HG03469 (cell line): ENCODE measurements around the gene LDB2.

Experiments
- ATAC-seq: cut with Tn5 transposase; IDR thresholded peaks from one replicate; pipeline ENCODE4 v1.9.1; 2021; ENCODE audit warnings: mild to moderate bottlenecking, moderate library complexity, moderate number of reproducible peaks; ENCODE audit not compliant: unreplicated experiment

The LDB2 gene

DNA sequence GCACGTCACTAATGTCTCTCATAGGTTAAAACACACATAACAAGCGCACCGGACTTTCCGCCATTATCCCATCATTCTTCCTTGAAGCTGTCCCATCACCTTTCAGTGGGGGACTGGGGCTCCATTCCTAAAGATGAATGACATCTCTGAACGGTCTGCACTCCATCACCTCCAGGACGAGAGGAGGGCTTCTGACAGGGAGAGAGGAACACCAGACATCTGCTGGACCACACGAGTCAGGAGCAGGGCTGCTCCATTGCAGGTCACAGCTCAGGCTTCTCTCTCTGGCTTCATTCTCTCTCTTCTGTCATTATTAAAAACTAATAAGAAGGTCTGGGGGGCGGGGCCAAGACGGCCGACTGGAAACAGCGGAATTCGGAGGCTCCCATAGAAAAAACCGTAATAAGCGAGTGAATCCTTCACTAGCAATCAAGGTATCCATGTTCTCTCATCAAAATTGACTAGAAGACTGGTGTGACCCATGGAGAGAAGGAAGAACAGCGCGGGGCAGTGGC lies 289.8 kb downstream of the LDB2 start:
- no peak for ATAC-seq

GRCh38 chr4:16608123-16608522 lies 290.3 kb downstream of the LDB2 start:
- no peak for ATAC-seq

DNA sequence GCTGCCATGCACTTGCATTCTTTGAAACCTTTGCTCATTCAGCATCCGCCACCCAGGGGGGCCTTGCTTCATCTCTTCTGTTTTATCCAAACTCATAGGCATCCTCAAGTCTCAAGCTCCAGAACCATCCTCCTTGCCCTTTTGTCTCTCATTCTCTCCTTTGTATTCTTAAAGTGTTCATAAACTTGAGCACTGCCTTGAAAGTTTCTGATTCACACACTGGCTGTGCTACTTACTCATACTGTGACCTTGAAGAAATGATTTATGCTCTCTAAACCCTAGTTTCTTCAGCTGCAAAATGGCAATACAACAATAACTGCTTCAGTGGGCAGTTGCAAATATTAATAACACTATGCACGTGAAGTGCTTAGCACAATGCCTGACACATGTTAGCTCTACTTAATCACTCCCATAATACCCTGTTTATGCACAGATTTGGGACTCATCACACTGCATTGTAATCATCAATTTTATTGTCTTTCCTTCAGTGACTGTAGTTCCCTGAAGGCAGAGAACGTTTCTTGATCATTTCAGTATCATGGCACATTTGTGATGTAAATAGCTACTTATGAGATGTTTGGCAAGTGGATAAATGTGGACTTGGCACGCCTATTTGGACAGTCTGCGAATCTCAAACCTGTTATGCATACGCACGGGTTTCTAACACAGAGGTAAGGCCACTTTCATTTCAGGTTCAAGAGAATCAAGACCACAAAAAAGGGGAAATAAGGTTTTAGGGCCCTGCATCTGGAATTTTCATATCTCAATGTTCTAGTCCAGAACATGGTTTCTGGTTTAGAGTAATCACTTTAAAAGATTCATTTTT lies 291.0 kb downstream of the LDB2 start:
- no peak for ATAC-seq

DNA sequence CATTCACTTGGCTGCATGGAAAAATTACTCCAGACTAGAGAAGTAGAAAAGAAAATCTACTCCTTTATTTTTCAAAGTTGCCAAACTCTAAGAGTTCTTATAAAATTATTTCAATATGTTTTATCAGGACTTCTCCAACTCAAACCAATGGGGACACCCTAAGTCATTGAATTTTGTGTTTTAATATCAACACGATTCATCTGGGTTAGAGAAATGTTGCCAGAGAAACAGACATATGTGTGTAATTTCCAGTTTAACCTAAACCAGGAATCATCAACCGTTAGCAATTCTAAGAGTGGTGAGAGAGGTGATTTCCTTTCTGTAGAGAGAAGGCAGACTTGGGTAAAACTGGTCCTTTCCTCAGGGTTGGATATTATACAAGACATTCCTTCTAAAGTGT lies 291.8 kb downstream of the LDB2 start:
- no peak for ATAC-seq

DNA sequence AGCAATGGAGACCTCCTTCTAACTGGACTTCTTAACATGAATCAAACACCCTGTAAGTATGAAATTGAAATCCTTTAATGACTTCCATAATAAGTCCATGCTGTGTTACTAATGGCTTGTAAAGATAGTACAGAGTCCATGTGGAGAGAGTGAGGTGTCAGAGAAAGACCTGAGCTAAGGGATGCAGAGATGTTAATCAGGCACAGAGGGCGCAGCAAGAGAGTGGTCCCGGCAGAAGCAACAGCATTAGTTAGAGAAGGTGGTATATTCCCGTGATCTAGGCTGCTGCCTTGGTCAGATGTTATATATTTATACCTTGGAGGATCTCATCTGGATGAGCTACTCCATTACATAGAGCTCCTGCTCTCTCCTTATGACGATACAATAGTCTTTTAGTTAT lies 295.3 kb downstream of the LDB2 start:
- ATAC-seq: no peak

DNA sequence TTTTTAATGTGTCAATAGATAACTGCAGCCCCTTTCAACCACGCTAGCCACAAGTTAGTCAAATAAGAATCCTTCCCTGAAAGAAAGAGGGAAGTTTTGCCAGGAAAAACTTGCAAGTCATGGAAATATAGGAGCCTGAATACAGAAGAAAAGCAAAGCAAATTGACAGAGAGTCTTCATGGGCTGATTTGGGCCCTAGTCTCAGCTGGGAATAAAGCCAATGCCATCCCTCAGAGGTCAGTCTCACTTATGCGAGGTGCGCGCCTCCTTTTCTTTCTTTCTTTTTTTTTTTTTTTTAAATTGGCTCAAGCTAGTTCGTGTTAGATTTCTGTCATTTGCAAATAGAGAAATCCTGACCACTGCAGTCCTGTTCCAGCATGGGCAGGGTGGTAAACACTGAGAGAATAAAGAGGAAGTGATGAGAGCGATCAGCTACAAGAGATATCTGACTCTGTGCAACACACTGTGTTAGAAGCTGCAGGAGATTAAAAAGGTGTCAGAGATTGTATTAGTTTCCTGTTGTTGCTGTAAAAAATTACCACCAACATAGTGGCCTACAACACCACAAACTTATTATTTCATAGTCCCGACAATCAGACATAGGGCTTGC lies 299.7 kb downstream of the LDB2 start:
- no peak for ATAC-seq

DNA sequence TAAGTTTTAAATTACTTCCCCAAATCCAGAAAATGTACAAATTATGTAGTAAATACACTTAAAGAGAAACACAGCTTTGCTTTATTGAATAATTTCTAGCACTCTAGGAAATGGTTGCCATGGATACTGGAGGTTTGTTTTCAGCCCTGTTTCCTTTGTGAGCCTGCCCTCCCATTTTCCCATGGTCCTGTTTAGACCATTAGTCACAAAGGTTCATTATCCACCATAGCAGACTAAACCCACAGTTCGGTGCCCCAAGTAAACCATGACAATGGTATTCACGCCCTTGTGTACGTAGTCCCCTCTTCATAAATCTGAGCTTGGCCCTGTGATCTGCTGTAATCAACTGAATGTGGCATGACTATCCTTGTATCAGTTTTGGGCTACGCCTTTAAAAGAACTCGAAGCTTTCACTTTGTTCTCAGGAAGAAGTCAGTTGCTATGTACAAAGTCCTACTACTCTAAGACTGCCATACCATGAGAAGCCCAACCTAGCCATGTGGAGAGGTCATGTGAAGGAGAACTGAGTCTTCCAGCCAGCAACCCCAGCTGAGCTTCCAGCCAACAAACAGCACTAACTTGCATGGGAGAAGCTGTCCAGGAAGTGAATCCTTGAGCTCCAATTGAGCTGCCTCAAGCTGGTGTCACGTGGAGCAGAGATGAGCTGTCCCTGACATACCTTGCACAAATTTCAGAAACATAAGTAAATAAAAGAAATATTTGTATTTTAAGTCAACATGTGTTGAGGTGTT lies 300.4 kb downstream of the LDB2 start:
- ATAC-seq: no peak

DNA sequence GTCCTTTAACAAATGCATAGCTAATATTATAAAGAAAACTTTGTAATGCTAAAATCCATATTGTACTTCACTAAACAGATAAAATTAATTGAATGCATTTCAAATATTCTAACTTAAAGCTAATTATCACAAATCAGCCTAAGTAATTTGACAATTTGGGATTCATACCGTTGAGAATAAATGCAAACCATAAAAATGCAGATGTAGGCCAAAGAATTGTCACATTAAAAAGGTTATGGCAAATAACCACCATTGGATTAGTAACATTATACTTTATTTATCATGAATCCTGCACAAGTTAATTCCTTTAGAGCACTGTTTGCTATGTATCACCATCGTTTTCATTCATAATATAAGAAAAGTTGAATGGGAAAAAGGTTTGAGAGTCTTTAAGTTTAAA lies 301.0 kb downstream of the LDB2 start:
- no peak for ATAC-seq

GRCh38 chr4:16596267-16596666 lies 302.2 kb downstream of the LDB2 start:
- no peak for ATAC-seq

- no peak for ATAC-seq
These were observed 304.3 kb downstream of the LDB2 start for GRCh38 chr4:16594128-16594527.

- ATAC-seq: no peak
These were observed 305.1 kb downstream of the LDB2 start for GRCh38 chr4:16593386-16593785.

GRCh38 chr4:16591272-16591826 lies 307.1 kb downstream of the LDB2 start:
- no peak for ATAC-seq

- no peak for ATAC-seq
These were observed 307.6 kb downstream of the LDB2 start for GRCh38 chr4:16590797-16591196.

GRCh38 chr4:16588651-16589050 lies 309.8 kb downstream of the LDB2 start:
- no peak for ATAC-seq

DNA sequence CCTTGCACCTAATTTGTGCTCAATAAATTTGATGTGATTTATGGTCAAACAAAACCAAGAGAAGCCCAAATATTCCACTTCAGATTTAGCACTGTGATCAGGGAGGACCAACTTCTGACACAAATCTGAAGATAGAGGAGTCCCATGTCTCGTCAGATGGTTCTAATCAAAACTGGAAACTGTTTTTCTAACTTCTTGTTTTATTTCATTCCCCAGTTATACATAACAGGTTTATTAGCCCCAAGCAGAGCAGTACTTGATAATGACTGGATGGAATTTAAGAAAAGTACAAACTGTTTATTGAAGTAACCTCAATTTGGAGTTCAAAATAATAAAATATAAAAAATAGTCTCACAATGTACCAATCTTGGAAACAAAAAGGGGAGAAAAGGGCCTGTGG lies 310.3 kb downstream of the LDB2 start:
- ATAC-seq: no peak

DNA sequence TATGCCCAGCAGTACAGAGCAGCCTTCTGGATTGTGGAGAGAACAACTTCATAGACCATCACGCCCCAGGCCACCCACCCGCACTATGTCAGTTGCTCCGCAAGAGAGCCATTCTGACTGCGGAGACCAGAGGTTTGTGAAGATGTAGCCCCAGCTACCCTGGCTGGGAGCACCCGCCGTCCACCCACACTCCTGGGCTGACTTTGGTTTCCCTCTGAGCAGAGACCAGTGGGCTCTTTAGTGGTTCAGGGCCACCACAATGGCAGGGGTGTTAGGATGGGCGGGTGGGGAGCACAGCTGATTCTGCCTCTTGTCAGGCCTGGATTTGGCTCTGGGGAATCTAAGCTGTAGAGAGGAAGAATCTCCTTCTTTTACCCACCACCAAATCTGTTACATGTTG lies 313.4 kb downstream of the LDB2 start:
- no peak for ATAC-seq

GRCh38 chr4:16583764-16584163 lies 314.7 kb downstream of the LDB2 start:
- ATAC-seq: no peak

DNA sequence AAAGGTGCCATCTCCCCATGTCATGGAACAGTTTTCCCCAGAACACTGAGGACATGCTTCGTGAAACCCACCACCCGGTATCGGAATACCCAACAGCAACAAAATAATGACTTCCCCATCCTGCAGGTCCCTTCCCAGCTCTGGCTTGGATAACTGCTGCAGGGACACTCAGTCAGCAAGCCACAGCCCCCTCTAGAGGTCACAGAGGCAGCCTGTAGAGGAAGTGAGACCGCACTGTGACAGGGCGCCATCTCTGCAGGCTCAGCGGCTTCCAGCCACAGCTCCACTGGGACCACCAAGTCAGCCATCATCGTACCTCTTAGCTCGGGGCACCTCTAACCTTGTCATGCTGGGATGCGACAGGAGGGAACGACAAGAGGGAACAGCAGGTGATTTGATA lies 315.9 kb downstream of the LDB2 start:
- no peak for ATAC-seq

DNA sequence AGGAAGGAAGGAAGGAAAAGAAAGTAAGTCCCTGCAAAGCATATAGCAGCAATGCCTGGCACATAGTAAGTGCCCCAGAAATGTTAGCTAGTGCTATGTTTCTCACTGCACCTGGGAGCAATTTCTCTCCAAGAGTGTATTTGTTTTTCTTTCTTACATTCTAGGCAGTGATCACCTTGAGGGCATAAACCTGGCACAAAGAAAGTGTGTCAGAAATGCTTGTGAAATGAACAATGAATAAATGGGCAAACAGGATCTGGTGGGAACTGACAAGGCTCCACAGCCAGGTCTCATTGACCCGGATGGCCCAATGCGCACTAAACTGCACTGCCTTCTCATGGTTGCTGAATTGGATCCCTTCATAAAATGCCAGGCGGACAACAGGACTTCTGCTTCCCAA lies 316.4 kb downstream of the LDB2 start:
- ATAC-seq: no peak

DNA sequence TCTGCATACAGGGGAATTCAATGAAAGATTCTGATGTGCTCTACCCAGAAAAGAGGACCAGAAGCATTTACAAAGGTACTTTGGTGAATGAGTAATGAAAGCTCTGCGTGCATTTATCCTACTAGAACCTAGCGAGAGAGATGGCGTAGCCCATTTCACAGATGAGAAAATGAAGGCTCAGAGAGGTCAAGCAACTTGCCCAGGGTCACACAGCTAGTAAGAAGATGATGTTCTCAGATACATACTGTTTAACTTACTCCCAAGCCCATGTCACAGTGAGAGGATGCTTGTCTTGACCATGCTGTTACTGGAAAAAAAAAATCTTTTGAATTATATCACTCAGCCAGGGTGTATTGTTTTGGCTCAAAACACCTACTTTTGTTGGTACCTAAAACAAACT lies 317.3 kb downstream of the LDB2 start:
- ATAC-seq: no peak

DNA sequence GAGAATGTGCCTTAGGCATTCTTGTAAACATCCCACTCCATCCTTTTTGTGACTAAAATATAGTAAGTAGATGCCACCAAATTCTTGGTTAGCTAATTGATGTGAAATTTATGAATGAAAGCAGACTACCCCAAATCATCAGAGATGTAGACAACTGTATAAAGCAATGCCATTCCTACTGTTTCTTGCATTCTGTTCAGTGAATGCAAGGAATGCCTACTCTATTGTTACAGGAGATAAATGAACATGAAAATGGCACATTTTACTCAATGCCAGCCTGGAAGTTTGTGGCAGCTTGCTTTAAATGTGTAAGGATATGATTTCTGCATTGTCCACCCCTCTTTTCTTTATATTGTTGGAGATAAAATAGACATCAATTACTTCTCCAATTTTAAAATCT lies 317.9 kb downstream of the LDB2 start:
- ATAC-seq: no peak
